HG02981 (cell line): ENCODE data around the gene FOXE3.
A peak's percentile ranks its signal among the peaks of the same experiment; 100 is the strongest.

ENCODE experiments used
- ATAC-seq: cut with Tn5 transposase; IDR thresholded peaks from one replicate; pipeline ENCODE4 v1.9.1; 2021; ENCODE audit warnings: mild to moderate bottlenecking, moderate library complexity; ENCODE audit not compliant: unreplicated experiment

The FOXE3 gene

GRCh38 chr1:47433477-47434050 lies 17.5 kb downstream of the FOXE3 start:
- no peak for ATAC-seq

- no peak for ATAC-seq
Observed at GRCh38 chr1:47434051-47434842, 18.2 kb downstream of the FOXE3 start.

DNA sequence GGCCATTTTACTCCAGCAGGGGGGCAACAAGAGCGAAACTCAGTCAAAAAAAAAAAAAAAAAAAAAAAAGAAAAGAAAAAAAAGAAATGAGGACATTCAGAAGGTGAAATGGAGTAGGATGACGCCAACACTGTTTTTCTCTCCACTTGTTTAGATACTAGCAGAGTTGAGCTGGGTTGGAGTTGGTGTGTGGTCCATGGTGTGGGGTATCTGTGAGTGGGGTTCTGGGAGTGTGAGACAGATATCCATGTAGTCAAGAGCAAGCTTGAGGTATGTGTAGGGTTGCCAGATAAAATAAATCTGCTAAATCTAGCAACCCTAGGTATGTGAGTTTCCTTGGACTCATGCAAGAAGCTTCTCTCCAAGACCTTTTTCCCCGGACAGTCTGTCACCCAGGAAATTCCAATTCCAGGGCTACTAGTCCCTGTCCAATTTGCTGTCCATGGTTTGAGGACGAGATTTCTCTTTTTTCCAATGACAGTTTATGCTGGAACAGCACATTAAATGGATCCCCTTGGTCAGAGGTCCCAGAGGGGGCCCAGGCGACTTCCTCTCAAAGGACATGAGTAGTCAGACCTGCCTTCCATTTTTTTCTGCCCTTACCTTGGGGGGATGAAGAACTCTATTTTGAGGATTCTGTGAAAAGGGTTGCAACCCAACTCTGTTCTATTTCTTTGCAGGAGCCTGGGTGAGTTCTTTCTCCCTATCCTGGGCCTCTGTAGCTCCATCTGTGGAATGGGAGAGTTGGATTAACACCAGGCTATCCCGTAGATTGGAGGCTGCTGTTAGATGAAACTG lies 19.6 kb downstream of the FOXE3 start:
- ATAC-seq, result no peak

- peak; percentile 42 for ATAC-seq
Observed at GRCh38 chr1:47436304-47436978, 20.4 kb downstream of the FOXE3 start.

GRCh38 chr1:47436979-47437446 lies 20.9 kb downstream of the FOXE3 start:
- peak; percentile 3 for ATAC-seq

DNA sequence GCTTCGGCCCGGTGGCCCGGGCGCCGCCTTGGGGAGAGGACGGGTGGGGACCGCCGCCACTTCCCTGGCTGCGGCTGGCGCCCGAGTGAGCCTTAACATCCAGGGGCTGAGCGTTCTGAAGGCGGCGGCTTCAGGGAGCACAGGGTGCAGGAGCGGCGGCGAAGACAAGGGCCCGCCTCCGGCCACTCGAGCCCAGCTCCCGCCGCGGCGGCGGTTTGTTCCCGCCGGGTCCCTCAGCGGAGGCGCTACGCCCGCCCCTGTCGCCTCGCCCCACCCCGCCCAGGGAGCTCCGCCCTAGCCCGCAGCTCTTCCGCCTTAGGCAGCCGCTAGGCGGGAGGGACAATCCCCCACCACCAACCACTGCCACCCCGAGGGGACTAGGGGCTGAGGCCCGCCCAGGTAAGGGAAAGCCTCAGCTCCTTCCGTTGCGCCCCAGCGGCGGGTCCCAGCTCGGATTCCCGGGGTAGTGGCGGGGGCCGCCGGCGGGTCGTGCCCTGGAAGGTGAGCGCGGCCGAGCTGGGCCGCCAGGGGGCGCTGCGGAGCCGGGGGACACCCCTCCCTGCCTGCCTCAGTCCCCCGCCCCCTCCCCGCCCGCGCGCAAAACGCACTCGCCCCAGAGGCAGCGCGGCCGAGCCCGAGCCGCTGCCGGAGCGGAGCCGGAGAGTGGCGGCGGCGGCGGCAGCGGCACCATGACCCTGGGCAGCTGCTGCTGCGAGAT lies 21.5 kb downstream of the FOXE3 start, which contains the start of gene FOXD2:
FOXD2 (plus strand) TSS at position 598 of the 718 bp plus-strand sequence; CDS start at position 690, 92 bp downstream.
- ATAC-seq, result peak; percentile 81

- ATAC-seq, result no peak
Observed at GRCh38 chr1:47438165-47439016, 22.3 kb downstream of the FOXE3 start.

DNA sequence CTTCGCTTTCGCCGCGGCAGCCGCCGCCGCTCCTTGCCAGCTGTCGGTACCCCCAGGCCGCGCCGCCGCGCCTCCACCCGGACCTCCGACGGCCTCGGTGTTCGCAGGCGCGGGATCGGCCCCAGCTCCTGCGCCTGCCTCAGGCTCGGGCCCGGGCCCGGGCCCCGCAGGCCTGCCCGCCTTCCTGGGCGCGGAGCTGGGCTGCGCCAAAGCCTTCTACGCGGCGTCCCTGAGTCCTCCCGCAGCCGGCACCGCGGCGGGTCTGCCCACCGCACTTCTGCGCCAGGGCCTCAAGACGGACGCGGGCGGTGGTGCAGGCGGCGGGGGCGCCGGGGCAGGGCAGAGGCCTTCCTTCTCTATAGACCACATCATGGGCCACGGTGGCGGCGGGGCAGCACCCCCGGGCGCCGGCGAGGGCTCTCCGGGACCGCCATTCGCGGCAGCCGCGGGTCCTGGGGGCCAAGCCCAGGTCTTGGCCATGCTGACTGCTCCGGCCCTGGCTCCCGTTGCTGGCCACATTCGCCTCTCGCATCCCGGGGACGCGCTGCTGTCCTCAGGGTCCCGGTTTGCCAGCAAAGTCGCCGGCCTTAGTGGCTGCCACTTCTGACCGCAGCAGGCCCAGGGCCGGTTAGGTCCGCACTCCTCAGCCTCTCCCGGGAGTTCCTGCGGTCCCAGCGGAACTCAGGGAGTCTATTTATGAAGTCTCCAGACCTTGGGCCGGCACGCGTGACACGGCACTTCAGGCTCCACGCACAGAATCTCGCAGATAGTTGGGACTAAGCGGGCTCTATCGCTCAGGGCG lies 23.1 kb downstream of the FOXE3 start:
- no peak for ATAC-seq

- ATAC-seq, result no peak
Observed at GRCh38 chr1:47439819-47440598, 23.9 kb downstream of the FOXE3 start.

DNA sequence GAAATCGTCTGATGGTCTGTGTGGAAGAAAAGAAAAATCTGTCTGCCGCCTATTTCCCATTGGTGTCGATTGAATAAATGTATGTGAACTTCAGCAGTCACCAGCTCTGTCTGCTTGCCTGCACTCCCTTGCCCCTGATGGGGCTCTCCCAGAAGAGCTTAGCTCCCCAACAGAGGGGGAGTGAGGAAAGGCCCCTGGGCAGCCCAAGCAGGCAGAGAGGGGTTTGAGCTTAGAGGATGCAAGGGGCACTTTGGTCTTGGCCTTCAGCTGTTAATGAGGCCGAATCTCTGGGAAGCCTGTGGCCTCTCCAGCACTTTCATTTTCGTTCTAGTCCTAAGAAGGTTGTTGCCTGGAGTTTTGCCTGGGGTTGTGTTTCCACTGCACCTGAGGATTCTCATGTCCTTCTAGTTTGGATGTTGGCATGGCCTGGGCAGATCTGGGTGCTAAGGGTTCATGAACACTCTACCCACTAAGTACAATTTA lies 24.6 kb downstream of the FOXE3 start:
- no peak for ATAC-seq

DNA sequence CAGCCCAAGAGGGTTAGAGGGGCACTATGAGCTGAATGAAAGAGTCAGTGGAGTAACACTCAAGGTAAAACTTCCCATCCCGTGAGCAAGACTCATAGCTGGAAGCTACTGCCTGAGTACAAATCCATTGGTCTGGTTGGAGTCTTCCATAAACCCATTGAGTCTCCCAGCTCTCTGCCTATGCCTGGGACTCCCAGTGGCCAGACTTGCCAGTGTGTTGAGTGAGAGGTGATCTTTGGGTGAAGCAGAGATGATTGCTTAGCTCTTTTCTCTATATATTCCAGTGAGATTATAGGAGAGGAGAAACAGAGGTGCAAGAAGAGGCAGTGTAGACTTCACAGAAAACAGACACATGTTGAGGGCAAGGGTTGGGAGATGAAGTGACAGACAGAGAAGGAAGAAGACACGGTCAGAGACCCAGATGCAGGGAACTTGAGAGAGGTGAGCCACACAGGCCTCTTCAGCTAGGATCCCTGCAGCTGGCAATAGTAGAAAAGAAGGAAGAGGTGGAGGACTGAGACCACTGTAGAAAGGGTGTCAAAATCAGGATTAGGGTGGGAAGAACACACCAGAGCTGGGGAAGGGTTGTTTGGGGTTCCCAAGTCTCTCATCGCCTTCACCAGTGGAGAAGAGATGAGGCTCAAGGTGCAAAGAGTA lies 25.5 kb downstream of the FOXE3 start:
- no peak for ATAC-seq

DNA sequence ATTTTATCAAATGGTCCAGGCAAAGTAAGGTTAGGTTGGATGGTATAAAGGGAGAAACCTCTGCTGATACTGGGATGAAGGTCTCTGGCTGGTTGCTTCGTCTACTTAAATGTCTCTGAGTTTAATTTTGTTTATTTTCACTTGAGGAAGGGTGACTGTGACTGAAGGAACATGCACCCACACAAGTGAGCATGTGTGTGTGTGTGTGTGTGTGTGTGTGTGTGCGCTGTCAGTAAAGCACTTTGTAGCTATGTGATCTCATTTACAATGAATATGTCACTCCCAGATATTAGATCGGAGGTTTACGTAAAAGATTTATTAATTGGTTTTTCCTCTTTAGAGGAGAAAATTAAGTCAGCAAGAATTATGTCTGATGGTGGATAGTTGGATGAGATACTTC lies 26.1 kb downstream of the FOXE3 start:
- no peak for ATAC-seq

DNA sequence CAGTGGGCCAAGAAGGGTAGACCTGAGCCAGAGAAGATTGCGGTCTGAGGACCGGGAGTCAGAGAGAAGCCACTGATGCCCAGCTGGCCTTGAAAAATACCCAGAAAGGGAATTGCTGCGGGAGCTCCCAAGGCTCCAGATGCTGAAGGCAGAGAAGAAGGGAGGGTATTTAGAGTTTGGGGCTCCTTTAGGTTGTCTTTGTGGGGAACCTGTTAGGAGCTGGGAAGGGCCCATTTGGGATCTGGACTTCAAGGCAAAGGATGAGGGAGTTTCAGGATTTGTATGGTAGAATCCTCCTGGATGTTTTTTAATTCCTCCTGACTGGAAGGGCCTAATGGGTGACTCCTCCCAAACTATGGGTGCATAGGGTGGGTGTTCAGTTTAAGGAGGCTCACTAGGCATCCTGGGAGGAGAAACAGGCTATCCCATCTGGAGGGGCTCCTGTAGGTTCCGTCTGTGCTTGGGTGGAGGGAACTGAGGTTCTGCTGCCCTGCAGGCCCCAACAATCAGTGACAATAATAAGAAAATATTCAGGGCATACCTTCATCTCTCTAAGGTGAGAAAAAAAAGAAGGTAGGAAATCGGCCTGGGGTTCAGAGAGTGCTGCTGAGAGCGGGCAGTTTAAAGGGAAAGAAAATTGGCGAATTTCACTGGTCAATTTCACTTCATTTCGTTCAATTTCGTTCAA lies 26.9 kb downstream of the FOXE3 start:
- ATAC-seq, result no peak

- no peak for ATAC-seq
Observed at GRCh38 chr1:47443530-47444296, 27.6 kb downstream of the FOXE3 start.

DNA sequence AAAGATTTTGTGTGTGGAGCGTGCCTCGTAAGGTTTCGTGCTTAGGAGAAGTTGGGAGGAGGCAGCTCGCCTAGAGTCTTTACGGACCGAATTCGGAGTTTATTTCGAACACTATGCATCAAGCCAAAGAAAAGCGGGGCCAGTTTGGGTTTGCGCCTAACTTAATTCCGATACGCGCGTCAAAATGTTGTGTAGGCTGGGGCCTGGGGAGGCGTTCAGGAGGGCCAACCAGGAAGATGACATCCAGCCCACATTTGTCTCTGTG lies 28.1 kb downstream of the FOXE3 start:
- no peak for ATAC-seq
